HEK293 (cell line): ENCODE results near the gene CYP2R1.
"Not testable (repeated sequence)": the region's sequence is repeated elsewhere in the genome, so short reads cannot be mapped to it uniquely, and the experiment has no call there.

Experiments
- CTCF ChIA-PET: fragments of 350-600 bp; formaldehyde crosslinking; extraction: SDS; loops from one replicate; lab custom pipeline; 2021; ENCODE audit warnings: antibody characterized with exemption; lab: Yijun Ruan, JAX
- POLR2A ChIA-PET: fragments of 300-600 bp; formaldehyde crosslinking; extraction: SDS; loops from one replicate; lab custom pipeline; 2020; ENCODE audit warnings: antibody characterized with exemption, inconsistent platforms; lab: Yijun Ruan, JAX
- H3K27ac ChIP-seq: fragments of 200-500 bp; sonication (Bioruptor generic); 2 replicates; pipeline ENCODE4 v1.5.1; 2014; ENCODE audit warnings: low read depth, low read length, control low read depth, inconsistent platforms; ENCODE audit errors: extremely low read depth
- H3K36me3 ChIP-seq, 2 experiments: fragments of 200-500 bp in 1 of 2; sonication (Bioruptor generic) in 1 of 2; 1 replicate in 1 of 2; 2 replicates in 1 of 2; pipeline ENCODE4 v1.5.1; 2014 to 2017; ENCODE audit warnings: inconsistent platforms in 2 of 2, low read length in 2 of 2; ENCODE audit not compliant: control insufficient read depth in 2 of 2, insufficient read depth in 1 of 2
- H3K4me1 ChIP-seq: fragments of 200-500 bp; sonication (Bioruptor generic); 2 replicates; pipeline ENCODE4 v1.5.1; 2014; ENCODE audit warnings: mild to moderate bottlenecking, low read length, inconsistent platforms; ENCODE audit not compliant: control insufficient read depth, insufficient read depth
- H3K4me3 ChIP-seq: 2 replicates; pipeline ENCODE4 v1.5.1; 2011; ENCODE audit warnings: low read depth, mild to moderate bottlenecking, control low read depth, low read length, moderate library complexity
- H3K9me3 ChIP-seq: fragments of 200-500 bp; sonication (Bioruptor generic); 2 replicates; pipeline ENCODE4 v1.5.1; 2014; ENCODE audit warnings: low read depth, low read length, inconsistent platforms; ENCODE audit not compliant: control insufficient read depth, insufficient read depth
- ATF2 ChIP-seq: fragments of 450-650 bp; formaldehyde crosslinking; IDR thresholded peaks from 2 replicates; pipeline ENCODE4 v1.5.1; 2016; ENCODE audit warnings: missing biosample characterization, missing genetic modification characterization, low read depth
- HIC1 ChIP-seq: fragments of 450-650 bp; formaldehyde crosslinking; IDR thresholded peaks from 2 replicates; pipeline ENCODE4 v1.5.1; 2016; ENCODE audit warnings: missing biosample characterization, missing genetic modification characterization
- KLF9 ChIP-seq: fragments of 450-650 bp; formaldehyde crosslinking; IDR thresholded peaks from 2 replicates; pipeline ENCODE4 v1.5.1; 2016; ENCODE audit warnings: missing biosample characterization, missing genetic modification characterization, low read depth
- MYNN ChIP-seq: fragments of 450-650 bp; formaldehyde crosslinking; IDR thresholded peaks from 2 replicates; pipeline ENCODE4 v1.5.1; 2016; ENCODE audit warnings: missing biosample characterization, missing genetic modification characterization, borderline replicate concordance
- PRDM1 ChIP-seq: fragments of 450-650 bp; formaldehyde crosslinking; IDR thresholded peaks from 2 replicates; pipeline ENCODE4; 2016; ENCODE audit warnings: missing biosample characterization, missing genetic modification characterization
- SCRT1 ChIP-seq: fragments of 450-650 bp; formaldehyde crosslinking; IDR thresholded peaks from 2 replicates; pipeline ENCODE4 v1.5.1; 2016; ENCODE audit warnings: missing biosample characterization, missing genetic modification characterization, borderline replicate concordance
- SP3 ChIP-seq: fragments of 450-650 bp; formaldehyde crosslinking; IDR thresholded peaks from 2 replicates; pipeline ENCODE4 v1.5.1; 2016; ENCODE audit warnings: missing biosample characterization, missing genetic modification characterization
- ZNF155 ChIP-seq: fragments of 450-650 bp; formaldehyde crosslinking; IDR thresholded peaks from 2 replicates; pipeline ENCODE4 v1.5.1; 2016; ENCODE audit warnings: missing biosample characterization, missing genetic modification characterization
- ZNF202 ChIP-seq: fragments of 450-650 bp; formaldehyde crosslinking; IDR thresholded peaks from 2 replicates; pipeline ENCODE4 v1.5.1; 2016; ENCODE audit warnings: missing biosample characterization, missing genetic modification characterization, borderline replicate concordance
- ZNF23 ChIP-seq: fragments of 450-650 bp; formaldehyde crosslinking; IDR thresholded peaks from 2 replicates; pipeline ENCODE4 v1.5.1; 2016; ENCODE audit warnings: missing biosample characterization, missing genetic modification characterization, borderline replicate concordance
- ZNF404 ChIP-seq: fragments of 450-650 bp; formaldehyde crosslinking; IDR thresholded peaks from 2 replicates; pipeline ENCODE4 v1.5.1; 2017; ENCODE audit warnings: missing biosample characterization, missing genetic modification characterization
- ZNF423 ChIP-seq: fragments of 450-650 bp; formaldehyde crosslinking; IDR thresholded peaks from 2 replicates; pipeline ENCODE4 v1.5.1; 2016; ENCODE audit warnings: missing biosample characterization, missing genetic modification characterization
- ZNF501 ChIP-seq: fragments of 450-650 bp; formaldehyde crosslinking; IDR thresholded peaks from 2 replicates; pipeline ENCODE4 v1.5.1; 2016; ENCODE audit warnings: missing biosample characterization, missing genetic modification characterization
- ZNF518A ChIP-seq: fragments of 450-650 bp; formaldehyde crosslinking; conservative IDR thresholded peaks from 2 replicates; pipeline ENCODE4 v1.5.1; 2016; ENCODE audit warnings: low read depth, missing biosample characterization, missing genetic modification characterization
- ZNF548 ChIP-seq: fragments of 450-650 bp; formaldehyde crosslinking; IDR thresholded peaks from 2 replicates; pipeline ENCODE4 v1.5.1; 2016; ENCODE audit warnings: missing biosample characterization, missing genetic modification characterization
- ZNF549 ChIP-seq: fragments of 450-650 bp; IDR thresholded peaks from 2 replicates; pipeline ENCODE4 v1.5.1; 2018; ENCODE audit warnings: missing biosample characterization, missing genetic modification characterization, mild to moderate bottlenecking, inconsistent platforms, moderate library complexity
- ZNF560 ChIP-seq: fragments of 450-650 bp; formaldehyde crosslinking; IDR thresholded peaks from 2 replicates; pipeline ENCODE4 v1.5.1; 2017; ENCODE audit warnings: missing biosample characterization, missing genetic modification characterization, borderline replicate concordance
- ZNF76 ChIP-seq: fragments of 450-650 bp; formaldehyde crosslinking; IDR thresholded peaks from 2 replicates; pipeline ENCODE4; 2016; ENCODE audit warnings: low read depth, missing biosample characterization, missing genetic modification characterization, borderline replicate concordance
- ZNF777 ChIP-seq: fragments of 450-650 bp; formaldehyde crosslinking; IDR thresholded peaks from 2 replicates; pipeline ENCODE4 v1.5.1; 2017; ENCODE audit warnings: missing biosample characterization, missing genetic modification characterization, borderline replicate concordance
- ZSCAN30 ChIP-seq: fragments of 450-650 bp; IDR thresholded peaks from 2 replicates; pipeline ENCODE4 v1.5.1; 2018; ENCODE audit warnings: missing biosample characterization, mild to moderate bottlenecking, missing genetic modification characterization, moderate library complexity

The CYP2R1 gene

GRCh38 chr11:14872032-14872431, 20.0 kb downstream of the CYP2R1 start:
- H3K9me3 ChIP-seq = no peaks in the 10 kb centered on the region
- H3K27ac ChIP-seq = no peak overlapping the region
- H3K4me3 ChIP-seq = no peak overlapping the region
- CTCF ChIA-PET = interaction anchor here (1.2 kb wide), 1 partner anchor 30 kb away, joined by 3 read pairs; no protein-coding TSS in a partner anchor
- peaks cover 0 to 26% of the 10 kb centered on the region in 2 experiments; a peak in 1 of 3 replicates for H3K36me3 ChIP-seq
- no peaks in the 10 kb centered on the region for H3K4me1 ChIP-seq
- POLR2A ChIA-PET = no interaction called here
- TF ChIP-seq ZSCAN30 (tag by site-specific recombination) (no peak), ZNF518A (tag by site-specific recombination) (no peak), ZNF76 (no peak), ZNF777 (tag by site-specific recombination) (no peak), ZNF549 (tag by site-specific recombination) (no peak), SCRT1 (tag by site-specific recombination) (no peak), ZNF202 (tag by site-specific recombination) (no peak), ZNF23 (no peak), ATF2 (no peak), ZNF548 (no peak), PRDM1 (no peak), ZNF560 (no peak), ZNF501 (tag by site-specific recombination) (no peak), ZNF423 (no peak), HIC1 (tag by site-specific recombination) (no peak), ZNF155 (no peak), MYNN (tag by site-specific recombination) (no peak), KLF9 (tag by site-specific recombination) (no peak), ZNF404 (no peak), SP3 (tag by site-specific recombination) (no peak)

GRCh38 chr11:14863775-14864174, 28.3 kb downstream of the CYP2R1 start:
- H3K4me1 ChIP-seq, POLR2A ChIA-PET, H3K4me3 ChIP-seq, H3K27ac ChIP-seq, H3K9me3 ChIP-seq, CTCF ChIA-PET: not testable (repeated sequence)
- H3K36me3 ChIP-seq = peaks cover 0 to 10% of the 10 kb centered on the region in 2 experiments; a peak in 1 of 3 replicates
